HL-60 (cell line): Measurements from ENCODE around the gene BTBD16.

Experiments
- CTCF ChIP-seq: IDR thresholded peaks from one replicate; pipeline ENCODE4 v1.5.1; 2011; ENCODE audit warnings: low read length, control low read depth, inconsistent platforms; ENCODE audit not compliant: insufficient read depth
- POLR2AphosphoS5 ChIP-seq: IDR thresholded peaks from 2 replicates; pipeline ENCODE4 v1.6.1; 2012; ENCODE audit warnings: low read depth

- TF ChIP-seq CTCF, result no peak
- no peak for TF ChIP-seq POLR2AphosphoS5
These were observed 104.0 kb downstream of the BTBD16 start for GRCh38 chr10:122374859-122375678.
